CD4-positive, alpha-beta T cell (primary cell): ENCODE results near the gene TFEB. TPM values are rescaled to one million over a fixed set of nuclear protein-coding genes. Genes with fewer than 3 reads are reported as not detected.

Experiments
- ATAC-seq: fragments of 200-7000 bp; cut with Tn5 transposase; one replicate; pipeline ENCODE4 v1.10.0; 2022; ENCODE audit warnings: mild to moderate bottlenecking; ENCODE audit not compliant: poor library complexity
- CTCF ChIA-PET: fragments of 350-600 bp; sonication (Branson Sonifier 250); formaldehyde crosslinking; loops from one replicate; lab custom pipeline; 2021; ENCODE audit warnings: antibody characterized with exemption, inconsistent platforms; lab: Charles Lee
- POLR2A ChIA-PET: fragments of 350-600 bp; sonication (Branson Sonifier 250); formaldehyde crosslinking; loops from one replicate; lab custom pipeline; 2021; ENCODE audit warnings: antibody characterized with exemption, inconsistent platforms; lab: Charles Lee
- DNase-seq, 14 experiments: peaks; one replicate each; pipeline ENCODE4 v3.0.0-alpha.2; 2013 to 2020; ENCODE audit warnings: mixed read lengths in 2 of 14
- H3K27ac ChIP-seq, 2 donors: one replicate each; pipeline versions ENCODE4 v1.5.1 to v1.7.0; 2013; ENCODE audit warnings: low read length in 2 of 2, low read depth in 1 of 2, mild to moderate bottlenecking in 1 of 2
- H3K27me3 ChIP-seq, 2 experiments: 1 replicate in 1 of 2; 2 replicates in 1 of 2; pipeline versions ENCODE4 v1.6.1 to v1.7.0; 2013; ENCODE audit warnings: low read length in 2 of 2, control low read depth in 1 of 2, mild to moderate bottlenecking in 1 of 2, moderate library complexity in 1 of 2; ENCODE audit not compliant: insufficient read depth in 2 of 2, control insufficient read depth in 1 of 2
- H3K36me3 ChIP-seq: one replicate; pipeline ENCODE4 v1.6.1; 2013; ENCODE audit warnings: low read length, control low read depth; ENCODE audit not compliant: insufficient read depth
- H3K4me1 ChIP-seq: one replicate; pipeline ENCODE4 v1.6.1; 2013; ENCODE audit warnings: low read length, control low read depth; ENCODE audit not compliant: insufficient read depth
- H3K4me3 ChIP-seq: one replicate; pipeline ENCODE4 v1.5.1; 2013; ENCODE audit warnings: mild to moderate bottlenecking, low read length, moderate library complexity
- H3K9me3 ChIP-seq, 2 experiments: 1 replicate in 1 of 2; 2 replicates in 1 of 2; pipeline versions ENCODE4 v1.6.1 to v1.7.0; 2013; ENCODE audit warnings: low read length in 2 of 2, mild to moderate bottlenecking in 2 of 2, control low read depth in 1 of 2, moderate library complexity in 1 of 2; ENCODE audit not compliant: control insufficient read depth in 1 of 2, insufficient read depth in 1 of 2
- H3K27ac Mint-ChIP-seq: one replicate; pipeline ENCODE4 v1.8.0; 2020; ENCODE audit warnings: mixed read lengths
- H3K27me3 Mint-ChIP-seq: one replicate; pipeline ENCODE4 v1.8.0; 2021; ENCODE audit warnings: mixed read lengths
- H3K36me3 Mint-ChIP-seq: one replicate; pipeline ENCODE4 v1.8.0; 2021; ENCODE audit warnings: low read depth, mixed read lengths
- H3K4me1 Mint-ChIP-seq: one replicate; pipeline ENCODE4 v1.8.0; 2021; ENCODE audit warnings: low read depth, mixed read lengths
- H3K4me3 Mint-ChIP-seq: one replicate; pipeline ENCODE4 v1.8.0; 2020; ENCODE audit warnings: mild to moderate bottlenecking, mixed read lengths
- H3K9me3 Mint-ChIP-seq: one replicate; pipeline ENCODE4 v1.8.0; 2020; ENCODE audit warnings: mixed read lengths
- intact Hi-C, 2 experiments: fragments of 100-400 bp; cut with DNase I in 1 of 2; cut with micrococcal nuclease in 1 of 2; formaldehyde crosslinking; loops; one replicate each; pipeline versions ENCODE4 v1.15.1 to v1.9.0; 2023 to 2025; cut with DNase I, micrococcal nuclease
- total RNA-seq, 174 experiments: library from RNA in 2 of 174; stranded (reverse) in 2 of 174; gene quantifications; one replicate each; pipeline ENCODE4 v1.2.3 and lab custom pipeline; 2021 to 2026
- TF ChIP-seq, protein P1 (sequence below): fragments of 200-600 bp; IDR thresholded peaks from one replicate; pipeline ENCODE4 v1.8.0; 2022; ENCODE audit warnings: antibody characterized with exemption, mild to moderate bottlenecking

Gene TFEB
- total RNA-seq, 2 experiments from 2014 or later = 23.8 to 24.1 TPM

DNA sequence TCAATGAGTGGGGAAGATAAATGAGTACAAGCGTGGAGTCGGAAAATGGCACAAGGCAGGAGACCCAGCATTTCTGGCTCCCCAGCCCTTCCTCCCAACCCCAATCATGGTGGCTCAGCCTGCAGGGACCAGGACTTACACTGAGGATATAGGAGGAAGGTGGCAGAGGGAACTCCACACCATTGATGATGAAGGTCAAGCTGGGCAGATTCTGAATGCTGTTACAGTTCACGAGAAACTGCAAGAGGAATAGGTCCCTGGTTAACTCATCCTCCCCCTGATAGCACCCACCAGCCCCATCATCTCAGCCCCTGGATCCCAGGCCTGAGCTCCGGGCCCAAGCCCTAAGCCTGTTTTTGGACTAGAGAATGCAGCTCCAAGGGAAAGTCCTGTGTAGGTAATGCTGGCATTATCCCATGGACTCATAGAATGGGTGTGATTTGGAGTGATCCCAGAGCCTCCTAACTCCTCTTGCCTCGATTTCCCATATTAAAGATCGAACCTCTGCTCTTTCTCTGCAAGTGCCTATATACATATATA is 2.3 kb upstream of the TFEB start:
- H3K36me3 ChIP-seq = no peaks in the 10 kb centered on the region
- Mint-ChIP-seq H3K36me3 (no peaks in the 10 kb centered on the region), H3K27ac (no peak overlapping the region), H3K27me3 (no peaks in the 10 kb centered on the region), H3K9me3 (no peaks in the 10 kb centered on the region), H3K4me1 (peaks cover 18% of the 10 kb centered on the region), H3K4me3 (peak overlapping the region; percentile 68)
- ATAC-seq (no peak), DNase-seq (no peak)
- H3K4me1 ChIP-seq = peaks cover 19% of the 10 kb centered on the region
- ChIA-PET CTCF (interaction anchor here (1.0 kb wide), 1 partner anchor 50 kb away, joined by 4 read pairs; the partner anchor contains the start of gene TOMM6), POLR2A (no interaction called here)
- H3K4me3 ChIP-seq = no peak overlapping the region
- intact Hi-C loops = loop anchor here in 1 of 2 experiments (2.0 to 10.0 kb wide), 4 partner anchors 193 to 1950 kb away; partner anchors contain the start of genes GTPBP2, MRPS18A and TTBK1
- no peaks in the 10 kb centered on the region for H3K9me3 ChIP-seq
- TF ChIP-seq, protein P1, sequence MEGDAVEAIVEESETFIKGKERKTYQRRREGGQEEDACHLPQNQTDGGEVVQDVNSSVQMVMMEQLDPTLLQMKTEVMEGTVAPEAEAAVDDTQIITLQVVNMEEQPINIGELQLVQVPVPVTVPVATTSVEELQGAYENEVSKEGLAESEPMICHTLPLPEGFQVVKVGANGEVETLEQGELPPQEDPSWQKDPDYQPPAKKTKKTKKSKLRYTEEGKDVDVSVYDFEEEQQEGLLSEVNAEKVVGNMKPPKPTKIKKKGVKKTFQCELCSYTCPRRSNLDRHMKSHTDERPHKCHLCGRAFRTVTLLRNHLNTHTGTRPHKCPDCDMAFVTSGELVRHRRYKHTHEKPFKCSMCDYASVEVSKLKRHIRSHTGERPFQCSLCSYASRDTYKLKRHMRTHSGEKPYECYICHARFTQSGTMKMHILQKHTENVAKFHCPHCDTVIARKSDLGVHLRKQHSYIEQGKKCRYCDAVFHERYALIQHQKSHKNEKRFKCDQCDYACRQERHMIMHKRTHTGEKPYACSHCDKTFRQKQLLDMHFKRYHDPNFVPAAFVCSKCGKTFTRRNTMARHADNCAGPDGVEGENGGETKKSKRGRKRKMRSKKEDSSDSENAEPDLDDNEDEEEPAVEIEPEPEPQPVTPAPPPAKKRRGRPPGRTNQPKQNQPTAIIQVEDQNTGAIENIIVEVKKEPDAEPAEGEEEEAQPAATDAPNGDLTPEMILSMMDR = no peak
- no peak overlapping the region for H3K27ac ChIP-seq
- H3K27me3 ChIP-seq = peaks cover 0 to 3% of the 10 kb centered on the region in 2 experiments

- no peaks in the 10 kb centered on the region for H3K27me3 Mint-ChIP-seq
- Histone ChIP-seq H3K36me3 (no peaks in the 10 kb centered on the region), H3K4me1 (peaks cover 24% of the 10 kb centered on the region), H3K27ac (no peak overlapping the region), H3K9me3 (no peaks in the 10 kb centered on the region), H3K27me3 (peaks cover 0 to 3% of the 10 kb centered on the region in 2 experiments), H3K4me3 (no peak overlapping the region)
- no peaks in the 10 kb centered on the region for H3K36me3 Mint-ChIP-seq
- ATAC-seq (no peak), DNase-seq (no peak)
- ChIA-PET POLR2A (no interaction called here), CTCF (interaction anchor here (0.6 to 1.0 kb wide), 2 partner anchors 51 to 381 kb away, joined by 4 read pairs; partner anchors contain the start of gene TOMM6)
- no peak overlapping the region for H3K27ac Mint-ChIP-seq
- peak overlapping the region; percentile 68 for H3K4me3 Mint-ChIP-seq
- H3K4me1 Mint-ChIP-seq = peaks cover 23% of the 10 kb centered on the region
- no peaks in the 10 kb centered on the region for H3K9me3 Mint-ChIP-seq
- TF ChIP-seq, protein P1 = no peak
- intact Hi-C loops = loop anchor here in 1 of 2 experiments (1.0 to 10.0 kb wide), 5 partner anchors 40 to 1950 kb away; partner anchors contain the start of genes GTPBP2, MRPS18A and TTBK1
Observed at GRCh38 chr6:41736800-41737555, 1.6 kb upstream of the TFEB start.

GRCh38 chr6:41736186-41736733 is 852 bp upstream of the TFEB start:
- Histone ChIP-seq H3K4me3 (no peak overlapping the region), H3K27me3 (peaks cover 0 to 3% of the 10 kb centered on the region in 2 experiments), H3K36me3 (no peaks in the 10 kb centered on the region), H3K4me1 (peaks cover 32% of the 10 kb centered on the region), H3K27ac (no peak overlapping the region), H3K9me3 (no peaks in the 10 kb centered on the region)
- Mint-ChIP-seq H3K36me3 (no peaks in the 10 kb centered on the region), H3K4me1 (peaks cover 27% of the 10 kb centered on the region), H3K27me3 (no peaks in the 10 kb centered on the region), H3K4me3 (peak overlapping the region; percentile 97), H3K9me3 (no peaks in the 10 kb centered on the region), H3K27ac (peak overlapping the region; percentile 88)
- intact Hi-C loops = loop anchor here in 1 of 2 experiments (1.0 to 10.0 kb wide), 5 partner anchors 41 to 1951 kb away; partner anchors contain the start of genes GTPBP2, MRPS18A and TTBK1
- TF ChIP-seq, protein P1 = no peak
- DNase-seq (peak in 1 of 14 experiments; percentile 39), ATAC-seq (no peak)
- ChIA-PET POLR2A (interaction anchor here (1.0 kb wide), 1 partner anchor 48 kb away, joined by 3 read pairs; no protein-coding TSS in a partner anchor), CTCF (interaction anchor here (0.6 to 1.5 kb wide), 2 partner anchors 20 to 381 kb away, joined by 4 read pairs; no protein-coding TSS in a partner anchor)
